HEK293 (cell line): Measurements from ENCODE around the gene SLC35E1.

Experiments
- CTCF ChIA-PET: fragments of 350-600 bp; formaldehyde crosslinking; extraction: SDS; loops from one replicate; lab custom pipeline; 2021; ENCODE audit warnings: antibody characterized with exemption; lab: Yijun Ruan, JAX
- POLR2A ChIA-PET: fragments of 300-600 bp; formaldehyde crosslinking; extraction: SDS; loops from one replicate; lab custom pipeline; 2020; ENCODE audit warnings: antibody characterized with exemption, inconsistent platforms; lab: Yijun Ruan, JAX
- H3K27ac ChIP-seq: fragments of 200-500 bp; sonication (Bioruptor generic); 2 replicates; pipeline ENCODE4 v1.5.1; 2014; ENCODE audit warnings: low read depth, low read length, control low read depth, inconsistent platforms; ENCODE audit errors: extremely low read depth
- H3K36me3 ChIP-seq, 2 experiments: fragments of 200-500 bp in 1 of 2; sonication (Bioruptor generic) in 1 of 2; 1 replicate in 1 of 2; 2 replicates in 1 of 2; pipeline ENCODE4 v1.5.1; 2014 to 2017; ENCODE audit warnings: inconsistent platforms in 2 of 2, low read length in 2 of 2; ENCODE audit not compliant: control insufficient read depth in 2 of 2, insufficient read depth in 1 of 2
- H3K4me1 ChIP-seq: fragments of 200-500 bp; sonication (Bioruptor generic); 2 replicates; pipeline ENCODE4 v1.5.1; 2014; ENCODE audit warnings: mild to moderate bottlenecking, low read length, inconsistent platforms; ENCODE audit not compliant: control insufficient read depth, insufficient read depth
- H3K4me3 ChIP-seq: 2 replicates; pipeline ENCODE4 v1.5.1; 2011; ENCODE audit warnings: low read depth, mild to moderate bottlenecking, control low read depth, low read length, moderate library complexity
- H3K9me3 ChIP-seq: fragments of 200-500 bp; sonication (Bioruptor generic); 2 replicates; pipeline ENCODE4 v1.5.1; 2014; ENCODE audit warnings: low read depth, low read length, inconsistent platforms; ENCODE audit not compliant: control insufficient read depth, insufficient read depth
- ZBTB21 ChIP-seq: fragments of 450-650 bp; formaldehyde crosslinking; IDR thresholded peaks from 2 replicates; pipeline ENCODE4 v1.5.1; 2017; ENCODE audit warnings: missing biosample characterization, missing genetic modification characterization
- ZBTB7A ChIP-seq: fragments of 450-650 bp; formaldehyde crosslinking; IDR thresholded peaks from 2 replicates; pipeline ENCODE4 v1.5.1; 2016; ENCODE audit warnings: low read depth, missing biosample characterization, missing genetic modification characterization
- ZNF664 ChIP-seq: fragments of 450-650 bp; formaldehyde crosslinking; IDR thresholded peaks from 2 replicates; pipeline ENCODE4 v1.5.1; 2016; ENCODE audit warnings: missing biosample characterization, missing genetic modification characterization
- ZNF777 ChIP-seq: fragments of 450-650 bp; formaldehyde crosslinking; IDR thresholded peaks from 2 replicates; pipeline ENCODE4 v1.5.1; 2017; ENCODE audit warnings: missing biosample characterization, missing genetic modification characterization, borderline replicate concordance
- ZXDB ChIP-seq: fragments of 450-650 bp; formaldehyde crosslinking; IDR thresholded peaks from 2 replicates; pipeline ENCODE4 v1.5.1; 2016; ENCODE audit warnings: missing biosample characterization, missing genetic modification characterization
- TF ChIP-seq, protein P1 (sequence below): fragments of 450-650 bp; formaldehyde crosslinking; IDR thresholded peaks from 2 replicates; pipeline ENCODE4 v1.5.1; 2016; ENCODE audit warnings: missing biosample characterization, missing genetic modification characterization
- TF ChIP-seq, protein P2 (sequence below): fragments of 450-650 bp; formaldehyde crosslinking; IDR thresholded peaks from 2 replicates; pipeline ENCODE4 v1.5.1; 2016; ENCODE audit warnings: missing biosample characterization, missing genetic modification characterization
- TF ChIP-seq, protein P3 (sequence below): fragments of 450-650 bp; formaldehyde crosslinking; IDR thresholded peaks from 2 replicates; pipeline ENCODE4 v1.5.1; 2016; ENCODE audit warnings: missing biosample characterization, missing genetic modification characterization
- TF ChIP-seq, protein P4 (sequence below): IDR thresholded peaks from 2 replicates; pipeline ENCODE4 v1.6.1; 2011; ENCODE audit warnings: mild to moderate bottlenecking, low read depth, low read length, borderline replicate concordance
- TF ChIP-seq, protein P5 (sequence below): fragments of 450-650 bp; IDR thresholded peaks from 2 replicates; pipeline ENCODE4 v1.5.1; 2018; ENCODE audit warnings: missing biosample characterization, missing genetic modification characterization
- TF ChIP-seq, protein P6 (sequence below): fragments of 450-650 bp; formaldehyde crosslinking; IDR thresholded peaks from 2 replicates; pipeline ENCODE4 v1.5.1; 2016; ENCODE audit warnings: missing biosample characterization, missing genetic modification characterization

Gene SLC35E1

DNA sequence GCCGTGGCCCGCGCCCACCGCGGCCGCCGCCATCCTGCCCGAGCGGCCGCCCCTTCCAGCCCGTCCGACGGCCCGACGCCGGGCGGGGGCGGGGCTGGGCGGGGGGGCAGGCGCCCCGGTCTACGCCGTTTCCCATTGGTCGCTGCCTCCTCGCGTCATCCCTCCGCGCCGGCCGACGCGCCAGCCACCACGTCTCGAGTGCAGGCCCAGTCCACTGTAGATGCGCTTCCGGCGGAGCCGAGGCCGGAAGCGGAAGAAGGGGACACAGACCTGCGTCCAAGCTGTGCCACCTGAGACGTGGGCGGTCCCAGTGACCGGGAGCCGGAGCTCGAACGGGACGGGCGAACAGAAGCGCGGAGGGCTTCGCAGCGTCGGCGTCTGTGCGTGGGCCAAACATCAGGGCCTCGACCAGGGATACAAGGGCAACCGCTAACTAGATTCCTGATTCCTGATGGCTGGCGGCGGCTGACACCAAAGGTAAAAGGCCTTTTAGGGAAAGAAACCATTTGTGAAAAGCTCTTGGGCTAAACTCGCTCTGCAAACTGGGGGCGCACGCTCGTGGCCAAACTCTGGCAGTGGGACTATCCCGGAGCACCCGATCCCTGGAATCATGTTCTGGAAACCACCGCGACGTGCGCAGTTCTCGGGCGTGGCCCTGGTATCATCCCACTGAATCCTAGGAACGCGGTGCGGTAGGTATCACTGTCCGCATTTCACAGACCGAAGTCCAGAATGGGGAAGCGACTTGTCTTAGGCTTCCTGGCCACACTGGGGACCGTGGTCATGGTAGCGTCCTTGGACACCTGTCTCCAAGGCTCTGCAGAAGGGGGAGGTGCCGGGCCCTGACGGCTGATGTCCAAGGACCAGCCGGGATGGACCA, at the start of gene SLC35E1 (continued):
- TF ChIP-seq, protein P1, sequence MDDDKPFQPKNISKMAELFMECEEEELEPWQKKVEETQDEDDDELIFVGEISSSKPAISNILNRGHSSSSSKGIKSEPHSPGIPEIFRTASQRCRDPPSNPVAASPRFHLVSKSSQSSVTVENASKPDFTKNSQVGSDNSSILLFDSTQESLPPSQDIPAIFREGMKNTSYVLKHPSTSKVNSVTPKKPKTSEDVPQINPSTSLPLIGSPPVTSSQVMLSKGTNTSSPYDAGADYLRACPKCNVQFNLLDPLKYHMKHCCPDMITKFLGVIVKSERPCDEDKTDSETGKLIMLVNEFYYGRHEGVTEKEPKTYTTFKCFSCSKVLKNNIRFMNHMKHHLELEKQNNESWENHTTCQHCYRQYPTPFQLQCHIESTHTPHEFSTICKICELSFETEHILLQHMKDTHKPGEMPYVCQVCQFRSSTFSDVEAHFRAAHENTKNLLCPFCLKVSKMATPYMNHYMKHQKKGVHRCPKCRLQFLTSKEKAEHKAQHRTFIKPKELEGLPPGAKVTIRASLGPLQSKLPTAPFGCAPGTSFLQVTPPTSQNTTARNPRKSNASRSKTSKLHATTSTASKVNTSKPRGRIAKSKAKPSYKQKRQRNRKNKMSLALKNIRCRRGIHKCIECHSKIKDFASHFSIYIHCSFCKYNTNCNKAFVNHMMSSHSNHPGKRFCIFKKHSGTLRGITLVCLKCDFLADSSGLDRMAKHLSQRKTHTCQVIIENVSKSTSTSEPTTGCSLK (tag by site-specific recombination) = no peak
- TF ChIP-seq ZBTB21 (tag by site-specific recombination) (peak; percentile 78), ZXDB (peak; percentile 73), ZNF777 (tag by site-specific recombination) (no peak)
- TF ChIP-seq, protein P2, sequence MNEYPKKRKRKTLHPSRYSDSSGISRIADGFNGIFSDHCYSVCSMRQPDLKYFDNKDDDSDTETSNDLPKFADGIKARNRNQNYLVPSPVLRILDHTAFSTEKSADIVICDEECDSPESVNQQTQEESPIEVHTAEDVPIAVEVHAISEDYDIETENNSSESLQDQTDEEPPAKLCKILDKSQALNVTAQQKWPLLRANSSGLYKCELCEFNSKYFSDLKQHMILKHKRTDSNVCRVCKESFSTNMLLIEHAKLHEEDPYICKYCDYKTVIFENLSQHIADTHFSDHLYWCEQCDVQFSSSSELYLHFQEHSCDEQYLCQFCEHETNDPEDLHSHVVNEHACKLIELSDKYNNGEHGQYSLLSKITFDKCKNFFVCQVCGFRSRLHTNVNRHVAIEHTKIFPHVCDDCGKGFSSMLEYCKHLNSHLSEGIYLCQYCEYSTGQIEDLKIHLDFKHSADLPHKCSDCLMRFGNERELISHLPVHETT = 0 out of 2 replicates have a peak, but pooled peaks have one; percentile 49
- TF ChIP-seq, protein P3, sequence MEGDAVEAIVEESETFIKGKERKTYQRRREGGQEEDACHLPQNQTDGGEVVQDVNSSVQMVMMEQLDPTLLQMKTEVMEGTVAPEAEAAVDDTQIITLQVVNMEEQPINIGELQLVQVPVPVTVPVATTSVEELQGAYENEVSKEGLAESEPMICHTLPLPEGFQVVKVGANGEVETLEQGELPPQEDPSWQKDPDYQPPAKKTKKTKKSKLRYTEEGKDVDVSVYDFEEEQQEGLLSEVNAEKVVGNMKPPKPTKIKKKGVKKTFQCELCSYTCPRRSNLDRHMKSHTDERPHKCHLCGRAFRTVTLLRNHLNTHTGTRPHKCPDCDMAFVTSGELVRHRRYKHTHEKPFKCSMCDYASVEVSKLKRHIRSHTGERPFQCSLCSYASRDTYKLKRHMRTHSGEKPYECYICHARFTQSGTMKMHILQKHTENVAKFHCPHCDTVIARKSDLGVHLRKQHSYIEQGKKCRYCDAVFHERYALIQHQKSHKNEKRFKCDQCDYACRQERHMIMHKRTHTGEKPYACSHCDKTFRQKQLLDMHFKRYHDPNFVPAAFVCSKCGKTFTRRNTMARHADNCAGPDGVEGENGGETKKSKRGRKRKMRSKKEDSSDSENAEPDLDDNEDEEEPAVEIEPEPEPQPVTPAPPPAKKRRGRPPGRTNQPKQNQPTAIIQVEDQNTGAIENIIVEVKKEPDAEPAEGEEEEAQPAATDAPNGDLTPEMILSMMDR (tag by site-specific recombination) = no peak; the same call in 1 of the 2 replicates
- TF ChIP-seq, protein P4, sequence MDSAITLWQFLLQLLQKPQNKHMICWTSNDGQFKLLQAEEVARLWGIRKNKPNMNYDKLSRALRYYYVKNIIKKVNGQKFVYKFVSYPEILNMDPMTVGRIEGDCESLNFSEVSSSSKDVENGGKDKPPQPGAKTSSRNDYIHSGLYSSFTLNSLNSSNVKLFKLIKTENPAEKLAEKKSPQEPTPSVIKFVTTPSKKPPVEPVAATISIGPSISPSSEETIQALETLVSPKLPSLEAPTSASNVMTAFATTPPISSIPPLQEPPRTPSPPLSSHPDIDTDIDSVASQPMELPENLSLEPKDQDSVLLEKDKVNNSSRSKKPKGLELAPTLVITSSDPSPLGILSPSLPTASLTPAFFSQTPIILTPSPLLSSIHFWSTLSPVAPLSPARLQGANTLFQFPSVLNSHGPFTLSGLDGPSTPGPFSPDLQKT = peak; percentile 73; the same call in 1 of the 2 replicates
- TF ChIP-seq, protein P5, sequence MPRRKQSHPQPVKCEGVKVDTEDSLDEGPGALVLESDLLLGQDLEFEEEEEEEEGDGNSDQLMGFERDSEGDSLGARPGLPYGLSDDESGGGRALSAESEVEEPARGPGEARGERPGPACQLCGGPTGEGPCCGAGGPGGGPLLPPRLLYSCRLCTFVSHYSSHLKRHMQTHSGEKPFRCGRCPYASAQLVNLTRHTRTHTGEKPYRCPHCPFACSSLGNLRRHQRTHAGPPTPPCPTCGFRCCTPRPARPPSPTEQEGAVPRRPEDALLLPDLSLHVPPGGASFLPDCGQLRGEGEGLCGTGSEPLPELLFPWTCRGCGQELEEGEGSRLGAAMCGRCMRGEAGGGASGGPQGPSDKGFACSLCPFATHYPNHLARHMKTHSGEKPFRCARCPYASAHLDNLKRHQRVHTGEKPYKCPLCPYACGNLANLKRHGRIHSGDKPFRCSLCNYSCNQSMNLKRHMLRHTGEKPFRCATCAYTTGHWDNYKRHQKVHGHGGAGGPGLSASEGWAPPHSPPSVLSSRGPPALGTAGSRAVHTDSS = no peak
- TF ChIP-seq, protein P6, sequence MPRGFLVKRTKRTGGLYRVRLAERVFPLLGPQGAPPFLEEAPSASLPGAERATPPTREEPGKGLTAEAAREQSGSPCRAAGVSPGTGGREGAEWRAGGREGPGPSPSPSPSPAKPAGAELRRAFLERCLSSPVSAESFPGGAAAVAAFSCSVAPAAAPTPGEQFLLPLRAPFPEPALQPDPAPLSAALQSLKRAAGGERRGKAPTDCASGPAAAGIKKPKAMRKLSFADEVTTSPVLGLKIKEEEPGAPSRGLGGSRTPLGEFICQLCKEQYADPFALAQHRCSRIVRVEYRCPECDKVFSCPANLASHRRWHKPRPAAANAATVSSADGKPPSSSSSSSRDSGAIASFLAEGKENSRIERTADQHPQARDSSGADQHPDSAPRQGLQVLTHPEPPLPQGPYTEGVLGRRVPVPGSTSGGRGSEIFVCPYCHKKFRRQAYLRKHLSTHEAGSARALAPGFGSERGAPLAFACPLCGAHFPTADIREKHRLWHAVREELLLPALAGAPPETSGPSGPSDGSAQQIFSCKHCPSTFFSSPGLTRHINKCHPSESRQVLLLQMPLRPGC (tag by site-specific recombination) = peak; percentile 52; the same call in 1 of the 2 replicates

DNA sequence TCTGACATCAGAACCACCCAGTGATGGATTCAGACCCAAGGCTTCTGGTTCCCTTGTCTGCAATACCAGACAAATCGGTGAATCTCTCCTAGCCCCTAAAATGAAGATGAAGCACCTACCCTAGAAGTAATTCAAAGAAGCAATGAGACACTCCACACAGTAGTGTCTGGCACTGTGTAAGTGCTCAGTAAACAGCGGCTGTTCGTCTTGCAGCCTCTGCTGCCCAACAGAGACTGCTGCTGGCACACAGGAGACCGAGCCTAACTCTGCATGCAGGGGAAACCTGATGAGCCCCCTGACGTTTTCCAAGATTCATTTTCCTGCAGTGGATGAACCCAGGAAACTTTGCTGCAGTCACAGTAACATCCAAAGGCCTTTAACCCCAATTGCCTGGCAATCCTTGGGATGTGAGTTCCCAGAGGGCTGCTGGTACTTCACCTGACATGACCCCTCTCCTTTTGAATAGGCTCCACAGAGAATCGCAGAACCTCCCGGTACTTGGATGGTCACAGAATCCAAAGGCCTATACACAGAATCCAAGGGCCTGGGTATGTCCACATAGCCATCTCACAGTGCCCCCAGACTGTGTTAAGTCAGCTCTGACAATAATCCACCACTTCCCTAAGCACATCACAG, 49.1 kb upstream of the SLC35E1 start:
- TF ChIP-seq ZBTB7A (tag by site-specific recombination) (no peak), ZNF664 (tag by site-specific recombination) (peak; percentile 95)
- H3K9me3 ChIP-seq = no peaks in the 10 kb centered on the region
- ChIA-PET POLR2A (no interaction called here), CTCF (interaction anchor here (0.7 to 1.0 kb wide), 2 partner anchors 36 to 97 kb away, joined by 3 to 4 read pairs; no protein-coding TSS in a partner anchor)
- H3K27ac ChIP-seq = no peak overlapping the region
- peaks cover 0 to 25% of the 10 kb centered on the region in 2 experiments; a peak in 1 of 3 replicates for H3K36me3 ChIP-seq
- no peak overlapping the region for H3K4me3 ChIP-seq
- no peaks in the 10 kb centered on the region for H3K4me1 ChIP-seq
